IMR-90 (cell line): Measurements from ENCODE around the gene ETV6. TPM values are rescaled to one million over a fixed set of nuclear protein-coding genes. Genes with fewer than 3 reads are reported as not detected.

Source experiments
- ATAC-seq: fragments of 200-7000 bp; cut with Tn5 transposase; 2 replicates; pipeline ENCODE4 v1.9.1; 2020; ENCODE audit warnings: low read depth, mild to moderate bottlenecking, moderate library complexity
- BruUV-seq: library from RNA; stranded (reverse); fragments of 400-500 nt; replicated peaks from 2 replicates; lab custom pipeline; 2021; lab: Mats Ljungman, UMichigan
- CTCF ChIA-PET: fragments of 300-600 bp; formaldehyde crosslinking; extraction: SDS; loops from one replicate; lab custom pipeline; 2021; ENCODE audit warnings: antibody characterized with exemption; lab: Yijun Ruan, JAX
- POLR2A ChIA-PET: fragments of 300-600 bp; sonication (Branson Sonifier 250); formaldehyde crosslinking; loops from one replicate; lab custom pipeline; 2022; ENCODE audit warnings: antibody characterized with exemption; ENCODE audit not compliant: unreplicated experiment; lab: Charles Lee
- DNase-seq: peaks from one replicate; pipeline ENCODE4 v3.0.0; 2013
- H2AFZ ChIP-seq: replicated peaks from 2 replicates; pipeline ENCODE3; 2013; ENCODE audit warnings: low read length, mild to moderate bottlenecking; ENCODE audit not compliant: poor library complexity
- H2AK5ac ChIP-seq: 2 replicates; pipeline ENCODE4 v1.6.1; 2013; ENCODE audit warnings: low read depth, low read length, inconsistent platforms
- H2AK9ac ChIP-seq: replicated peaks from 2 replicates; pipeline ENCODE3; 2013; ENCODE audit warnings: mild to moderate bottlenecking, low read depth, low read length, moderate library complexity; ENCODE audit not compliant: poor library complexity
- H2BK120ac ChIP-seq: 2 replicates; pipeline ENCODE4 v1.6.1; 2013; ENCODE audit warnings: low read depth, low read length, inconsistent platforms
- H2BK15ac ChIP-seq: 3 replicates; pipeline ENCODE4 v1.6.1; 2013; ENCODE audit warnings: low read depth, low read length, inconsistent platforms
- H2BK20ac ChIP-seq: 2 replicates; pipeline ENCODE4 v1.6.1; 2013; ENCODE audit warnings: low read depth, mild to moderate bottlenecking, inconsistent platforms, low read length, moderate library complexity
- H2BK5ac ChIP-seq: 2 replicates; pipeline ENCODE4 v1.6.1; 2013; ENCODE audit warnings: mild to moderate bottlenecking, low read depth, low read length, inconsistent platforms; ENCODE audit not compliant: poor library complexity, severe bottlenecking
- H3K14ac ChIP-seq: replicated peaks from 2 replicates; pipeline ENCODE4 v1.6.1; 2013; ENCODE audit warnings: low read depth, low read length, inconsistent platforms
- H3K18ac ChIP-seq: 2 replicates; pipeline ENCODE4 v1.6.1; 2013; ENCODE audit warnings: low read depth, low read length, control low read depth
- H3K23ac ChIP-seq: 2 replicates; pipeline ENCODE4 v1.6.1; 2013; ENCODE audit warnings: low read depth, low read length, inconsistent platforms
- H3K27ac ChIP-seq: 2 replicates; pipeline ENCODE4 v1.5.1; 2013; ENCODE audit warnings: mild to moderate bottlenecking, control low read depth, low read length; ENCODE audit not compliant: insufficient read depth
- H3K27me3 ChIP-seq: 2 replicates; pipeline ENCODE4 v1.6.1; 2013; ENCODE audit warnings: low read length; ENCODE audit not compliant: control insufficient read depth, insufficient read depth
- H3K36me3 ChIP-seq: 2 replicates; pipeline ENCODE4 v1.6.1; 2013; ENCODE audit warnings: low read length, mixed read lengths; ENCODE audit not compliant: control insufficient read depth, insufficient read depth
- H3K4ac ChIP-seq: 2 replicates; pipeline ENCODE4 v1.6.1; 2013; ENCODE audit warnings: low read depth, low read length, inconsistent platforms
- H3K4me1 ChIP-seq: 2 replicates; pipeline ENCODE4 v1.6.1; 2013; ENCODE audit warnings: low read length, mixed read lengths; ENCODE audit not compliant: control insufficient read depth, insufficient read depth
- H3K4me2 ChIP-seq: 2 replicates; pipeline ENCODE4 v1.6.1; 2013; ENCODE audit warnings: low read depth, mild to moderate bottlenecking, control low read depth, low read length, moderate library complexity
- H3K4me3 ChIP-seq: 2 replicates; pipeline ENCODE4 v1.5.1; 2013; ENCODE audit warnings: low read depth, mild to moderate bottlenecking, control low read depth, low read length, moderate library complexity; ENCODE audit not compliant: insufficient read depth
- H3K56ac ChIP-seq: 2 replicates; pipeline ENCODE4 v1.6.1; 2013; ENCODE audit warnings: low read length, inconsistent platforms; ENCODE audit not compliant: insufficient read depth; ENCODE audit errors: extremely low read depth
- H3K79me1 ChIP-seq, 2 experiments: 2 replicates each; pipeline ENCODE4 v1.6.1; 2013; ENCODE audit warnings: low read length in 2 of 2, inconsistent platforms in 1 of 2, low read depth in 1 of 2
- H3K9ac ChIP-seq: 2 replicates; pipeline ENCODE4 v1.6.1; 2013; ENCODE audit warnings: low read depth, low read length, control low read depth
- H3K9me1 ChIP-seq: 2 replicates; pipeline ENCODE4 v1.6.1; 2013; ENCODE audit warnings: low read length, inconsistent platforms; ENCODE audit not compliant: insufficient read depth
- H3K9me3 ChIP-seq: 2 replicates; pipeline ENCODE4 v1.6.1; 2013; ENCODE audit warnings: low read length; ENCODE audit not compliant: control insufficient read depth, insufficient read depth
- H4K20me1 ChIP-seq: 2 replicates; pipeline ENCODE4 v1.6.1; 2013; ENCODE audit warnings: low read length, inconsistent platforms; ENCODE audit not compliant: insufficient read depth
- H4K5ac ChIP-seq: 2 replicates; pipeline ENCODE4 v1.6.1; 2013; ENCODE audit warnings: mild to moderate bottlenecking, low read depth, low read length, control low read depth
- H4K8ac ChIP-seq, 2 experiments: 2 replicates each; pipeline ENCODE4 v1.6.1; 2013; ENCODE audit warnings: low read depth in 2 of 2, low read length in 2 of 2, control low read depth in 1 of 2, inconsistent platforms in 1 of 2
- H4K91ac ChIP-seq: 2 replicates; pipeline ENCODE4 v1.6.1; 2013; ENCODE audit warnings: low read depth, low read length, inconsistent platforms; ENCODE audit not compliant: insufficient read depth
- BHLHE40 ChIP-seq: fragments of 150-350 bp; IDR thresholded peaks from 2 replicates; pipeline ENCODE4 v1.6.1; 2016; ENCODE audit warnings: mild to moderate bottlenecking, low read depth, low read length
- POLR2A ChIP-seq: IDR thresholded peaks from 2 replicates; pipeline ENCODE4 v1.6.1; 2012; ENCODE audit warnings: mild to moderate bottlenecking, low read depth, low read length
- RAD21 ChIP-seq: IDR thresholded peaks from 2 replicates; pipeline ENCODE4 v1.6.1; 2012; ENCODE audit warnings: low read length, improper control_type of control experiment
- RFX5 ChIP-seq: IDR thresholded peaks from 2 replicates; pipeline ENCODE4 v1.8.0; 2012; ENCODE audit warnings: low read depth, mild to moderate bottlenecking, low read length, moderate library complexity
- WGBS, 2 experiments: methylation state at CpG; one replicate each; pipeline versions ENCODE4 v1.1.5 to v1.1.7; 2013; ENCODE audit warnings: missing lambda C conversion rate in 2 of 2; ENCODE audit not compliant: insufficient read length in 1 of 2; ENCODE audit errors: extremely low coverage in 2 of 2; 5-methylcytosine and 5-hydroxymethylcytosine counted together
- dilution Hi-C: fragments of 300-500 bp; cut with HindIII; formaldehyde crosslinking; loops from one replicate; pipeline ENCODE4 v1.14.3; 2018; ENCODE audit warnings: low sequenced_read_pairs; ENCODE audit not compliant: unreplicated experiment
- in situ Hi-C: fragments of 300-500 bp; cut with MboI; formaldehyde crosslinking; loops from 3 replicates; pipeline ENCODE4 v1.14.3; 2019; ENCODE audit warnings: low sequenced_read_pairs, inconsistent platforms, mixed read lengths
- intact Hi-C: fragments of 100-400 bp; cut with micrococcal nuclease; formaldehyde crosslinking; loops from 2 replicates; pipeline ENCODE4 v1.10.0; 2022
- polyA plus RNA-seq, 3 experiments: library from polyadenylated mRNA; depleted of rRNA; stranded (reverse); fragments of >200 nt; gene quantifications; 2 replicates each; pipeline ENCODE4 v1.2.3, GENCODE V29; 2012; ENCODE audit warnings: low replicate concordance in 1 of 3
- total RNA-seq: library from RNA; depleted of rRNA; stranded (reverse); fragments of >200 nt; gene quantifications from 2 replicates; pipeline ENCODE4 v1.2.3, GENCODE V29; 2012
- TF ChIP-seq, protein P1 (sequence below): fragments of 150-350 bp; IDR thresholded peaks from 2 replicates; pipeline ENCODE4 v1.6.1; 2016; ENCODE audit warnings: low read depth, mild to moderate bottlenecking, low read length, moderate library complexity, borderline replicate concordance

ETV6 gene
- total and polyA plus RNA-seq, 2 of the 4 experiments (the other 2 are of a cell fraction): 8.4 to 9.9 TPM

DNA sequence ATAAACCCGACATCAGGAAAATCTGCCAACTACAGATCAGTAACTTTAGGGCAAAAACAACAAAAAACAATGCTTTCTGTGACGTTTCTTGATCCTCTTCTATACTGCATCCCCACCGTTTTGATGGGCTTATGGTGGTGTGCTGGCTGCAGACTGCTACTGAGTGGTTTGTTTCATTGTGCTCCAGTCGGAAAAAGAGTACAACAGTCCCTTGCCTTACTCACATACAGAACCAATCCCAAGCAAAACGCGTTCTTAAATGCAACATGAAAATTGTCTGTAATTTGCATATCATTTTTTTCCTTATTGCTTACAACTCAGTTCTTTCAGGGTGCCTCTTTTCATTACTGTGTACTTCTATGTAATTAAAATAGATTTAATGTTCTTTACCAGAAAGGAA lies 2.3 kb downstream of the ETV6 start:
- CTCF ChIA-PET: no interaction called here
- Histone ChIP-seq H3K23ac (peak overlapping the region; percentile 87), H3K4me1 (peaks cover 9% of the 10 kb centered on the region), H3K4ac (peak overlapping the region; percentile 24), H2BK5ac (peak overlapping the region; percentile 97), H2BK120ac (peak overlapping the region; percentile 1; the same call in 1 of the 2 replicates), H3K56ac (peak overlapping the region; percentile 71; the same call in 1 of the 2 replicates), H2AK9ac (no peak overlapping the region), H3K36me3 (no peaks in the 10 kb centered on the region), H3K9me3 (no peaks in the 10 kb centered on the region), H3K9ac (peak overlapping the region; percentile 99), H4K8ac (peak overlapping the region; percentile 38 to 60; a peak in 3 of 4 replicates), H2BK20ac (no peak overlapping the region), H4K91ac (peak overlapping the region; percentile 65; the same call in 1 of the 2 replicates), H2AK5ac (peak overlapping the region; percentile 73), H3K27ac (peak overlapping the region; percentile 52; the same call in 1 of the 2 replicates), H3K4me3 (peak overlapping the region; percentile 98), H3K79me1 (peaks cover 2 to 60% of the 10 kb centered on the region in 2 experiments; a peak in 2 of 4 replicates), H3K4me2 (peak overlapping the region; percentile 74), H3K9me1 (peaks cover 10% of the 10 kb centered on the region; the same call in 1 of the 2 replicates), H2BK15ac (peak overlapping the region; percentile 21; the same call in 1 of the 3 replicates), H4K20me1 (peaks cover 24% of the 10 kb centered on the region), H3K27me3 (no peaks in the 10 kb centered on the region), H3K14ac (peak overlapping the region; percentile 88), H2AFZ (no peak overlapping the region), H3K18ac (peak overlapping the region; percentile 86), H4K5ac (peak overlapping the region; percentile 52)
- no peak for ATAC-seq
- WGBS, 2 experiments: no CpG with 5 or more reads among the region's 6 CpGs
- POLR2A ChIA-PET: no interaction called here
- peak; percentile 42 for DNase-seq
- TF ChIP-seq RAD21 (no peak), BHLHE40 (no peak), RFX5 (no peak), POLR2A (no peak)
- TF ChIP-seq, protein P1, sequence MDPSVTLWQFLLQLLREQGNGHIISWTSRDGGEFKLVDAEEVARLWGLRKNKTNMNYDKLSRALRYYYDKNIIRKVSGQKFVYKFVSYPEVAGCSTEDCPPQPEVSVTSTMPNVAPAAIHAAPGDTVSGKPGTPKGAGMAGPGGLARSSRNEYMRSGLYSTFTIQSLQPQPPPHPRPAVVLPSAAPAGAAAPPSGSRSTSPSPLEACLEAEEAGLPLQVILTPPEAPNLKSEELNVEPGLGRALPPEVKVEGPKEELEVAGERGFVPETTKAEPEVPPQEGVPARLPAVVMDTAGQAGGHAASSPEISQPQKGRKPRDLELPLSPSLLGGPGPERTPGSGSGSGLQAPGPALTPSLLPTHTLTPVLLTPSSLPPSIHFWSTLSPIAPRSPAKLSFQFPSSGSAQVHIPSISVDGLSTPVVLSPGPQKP: no peak
- in situ Hi-C loops (no loop called here), intact Hi-C loops (loop anchor here (1.0 to 10.0 kb wide), 6 partner anchors 56 to 683 kb away; no protein-coding TSS in a partner anchor), dilution Hi-C loops (no loop called here)
- no TSS peak for BruUV-seq
